SK-N-SH (cell line): ENCODE data around the gene TAB2. TPM values are rescaled to one million over a fixed set of nuclear protein-coding genes. Genes with fewer than 3 reads are reported as not detected.

Source experiments
- CTCF ChIA-PET: fragments of 300-600, 350-600 bp; formaldehyde crosslinking; extraction: SDS; loops from one replicate; lab custom pipeline; 2021; lab: Yijun Ruan, JAX
- POLR2A ChIA-PET: fragments of 350-600 bp; sonication (Branson Sonifier 250); formaldehyde crosslinking; extraction: SDS; loops from one replicate; lab custom pipeline; 2020; ENCODE audit warnings: antibody characterized with exemption, inconsistent platforms; lab: Yijun Ruan, JAX
- DNase-seq: peaks from one replicate; pipeline ENCODE4 v3.0.0; 2012
- H2AFZ ChIP-seq: fragments of 200-600 bp; sonication (generic); 2 replicates; pipeline ENCODE4 v1.8.1; 2016; ENCODE audit warnings: antibody characterized with exemption, mild to moderate bottlenecking, low read depth
- H3F3A ChIP-seq: fragments of 200-600 bp; sonication (generic); replicated peaks from 2 replicates; pipeline ENCODE3; 2016; ENCODE audit warnings: antibody characterized with exemption, mild to moderate bottlenecking; ENCODE audit not compliant: insufficient read depth
- H3K27ac ChIP-seq, 2 experiments: fragments of 200-500 bp in 1 of 2; fragments of 200-600 bp in 1 of 2; sonication (Bioruptor generic) in 1 of 2; sonication (generic), shearing (Covaris generic) in 1 of 2; 2 replicates each; pipeline versions ENCODE4 v1.5.1 to v1.6.1; 2014 to 2016; ENCODE audit warnings: low read depth in 2 of 2, inconsistent platforms in 1 of 2, low read length in 1 of 2, mild to moderate bottlenecking in 1 of 2, mixed read lengths in 1 of 2
- H3K27me3 ChIP-seq: fragments of 200-600 bp; sonication (generic), shearing (Covaris generic); 2 replicates; pipeline ENCODE4 v1.6.1; 2016; ENCODE audit warnings: mixed run types; ENCODE audit not compliant: insufficient read depth
- H3K36me3 ChIP-seq, 2 experiments: fragments of 200-500 bp in 1 of 2; fragments of 200-600 bp in 1 of 2; sonication (Bioruptor generic) in 1 of 2; sonication (generic) in 1 of 2; replicated peaks in 1 of 2; 2 replicates each; pipeline versions ENCODE3 to v1.5.1; 2014 to 2016; ENCODE audit warnings: low read length in 1 of 2, mild to moderate bottlenecking in 1 of 2; ENCODE audit not compliant: insufficient read depth in 2 of 2, control insufficient read depth in 1 of 2
- H3K4me1 ChIP-seq, 2 experiments: fragments of 200-500 bp in 1 of 2; fragments of 200-600 bp in 1 of 2; sonication (Bioruptor generic) in 1 of 2; sonication (generic), shearing (Covaris generic) in 1 of 2; 2 replicates each; pipeline versions ENCODE4 v1.5.1 to v1.6.1; 2014 to 2016; ENCODE audit warnings: low read depth in 1 of 2, low read length in 1 of 2, mixed run types in 1 of 2; ENCODE audit not compliant: insufficient read depth in 2 of 2, control insufficient read depth in 1 of 2
- H3K4me2 ChIP-seq: fragments of 200-600 bp; sonication (generic), shearing (Covaris generic); 2 replicates; pipeline ENCODE4 v1.6.1; 2017; ENCODE audit warnings: mixed run types
- H3K4me3 ChIP-seq, 2 experiments: fragments of 200-500 bp in 1 of 2; fragments of 200-600 bp in 1 of 2; sonication (Bioruptor generic) in 1 of 2; sonication (generic), shearing (Covaris generic) in 1 of 2; 2 replicates each; pipeline versions ENCODE4 v1.5.1 to v1.8.1; 2014 to 2016; ENCODE audit warnings: low read depth in 2 of 2, inconsistent platforms in 1 of 2, low read length in 1 of 2, mild to moderate bottlenecking in 1 of 2, mixed read lengths in 1 of 2, moderate library complexity in 1 of 2
- H3K79me2 ChIP-seq: fragments of 200-600 bp; sonication (generic); 2 replicates; pipeline ENCODE4 v1.8.1; 2017; ENCODE audit warnings: mild to moderate bottlenecking; ENCODE audit not compliant: insufficient read depth
- H3K9ac ChIP-seq: fragments of 200-600 bp; sonication (generic); 2 replicates; pipeline ENCODE4 v1.6.1; 2017; ENCODE audit warnings: mixed run types
- H3K9me2 ChIP-seq: fragments of 200-600 bp; sonication (generic); 2 replicates; pipeline ENCODE4 v1.6.1; 2017; ENCODE audit warnings: mixed run types
- H3K9me3 ChIP-seq: fragments of 200-600 bp; sonication (generic); 2 replicates; pipeline ENCODE4 v1.6.1; 2017; ENCODE audit warnings: mixed run types, mild to moderate bottlenecking, moderate library complexity
- H4K20me1 ChIP-seq: fragments of 200-600 bp; sonication (generic); 2 replicates; pipeline ENCODE4 v1.6.1; 2017; ENCODE audit warnings: mild to moderate bottlenecking, mixed run types; ENCODE audit not compliant: insufficient read depth
- CHD2 ChIP-seq: fragments of 150-350 bp; IDR thresholded peaks from 2 replicates; pipeline ENCODE4 v1.6.1; 2018; ENCODE audit warnings: low read length; ENCODE audit not compliant: partially characterized antibody
- EP300 ChIP-seq, 2 experiments: IDR thresholded peaks; 2 replicates each; pipeline versions ENCODE4 v1.4.0 to v1.6.1; 2012; ENCODE audit warnings: borderline replicate concordance in 1 of 2, low read depth in 1 of 2, low read length in 1 of 2
- EZH2phosphoT487 ChIP-seq: fragments of 200-600 bp; sonication (generic); IDR thresholded peaks from 2 replicates; pipeline ENCODE4 v1.6.1; 2017; ENCODE audit warnings: low read depth, mixed run types, mild to moderate bottlenecking, antibody characterized with exemption, moderate library complexity, borderline replicate concordance
- FOSL2 ChIP-seq: IDR thresholded peaks from 2 replicates; pipeline ENCODE4 v1.4.0; 2012; ENCODE audit warnings: low read depth, mild to moderate bottlenecking, moderate library complexity, borderline replicate concordance
- GATA2 ChIP-seq: sonication (generic); formaldehyde crosslinking; IDR thresholded peaks from 2 replicates; pipeline ENCODE4 v1.5.0; 2020; ENCODE audit warnings: mild to moderate bottlenecking, missing genetic modification reagents
- MAX ChIP-seq: IDR thresholded peaks from 2 replicates; pipeline ENCODE4 v1.4.0; 2012; ENCODE audit warnings: low read depth
- MXI1 ChIP-seq: IDR thresholded peaks from 2 replicates; pipeline ENCODE4 v1.6.1; 2012; ENCODE audit warnings: mild to moderate bottlenecking, low read depth, low read length, improper control_type of control experiment
- NRF1 ChIP-seq: IDR thresholded peaks from 2 replicates; pipeline ENCODE4 v1.6.1; 2012; ENCODE audit warnings: low read depth, mild to moderate bottlenecking, low read length
- RAD21 ChIP-seq: IDR thresholded peaks from 2 replicates; pipeline ENCODE4 v1.6.1; 2012; ENCODE audit warnings: mild to moderate bottlenecking, low read length
- RCOR1 ChIP-seq: fragments of 150-350 bp; IDR thresholded peaks from 2 replicates; pipeline ENCODE4 v1.6.1; 2017; ENCODE audit warnings: antibody characterized with exemption, low read length
- SIN3A ChIP-seq: IDR thresholded peaks from 2 replicates; pipeline ENCODE4 v1.6.1; 2012; ENCODE audit warnings: low read depth, mild to moderate bottlenecking, low read length, moderate library complexity, borderline replicate concordance
- SMC3 ChIP-seq: IDR thresholded peaks from 2 replicates; pipeline ENCODE4 v1.6.1; 2012; ENCODE audit warnings: low read depth, low read length, improper control_type of control experiment
- TAF1 ChIP-seq: IDR thresholded peaks from 2 replicates; pipeline ENCODE4 v1.6.1; 2012; ENCODE audit warnings: low read depth, mild to moderate bottlenecking, low read length, moderate library complexity, borderline replicate concordance
- TEAD4 ChIP-seq: IDR thresholded peaks from 2 replicates; pipeline ENCODE4 v1.4.0; 2012; ENCODE audit warnings: mild to moderate bottlenecking, borderline replicate concordance; ENCODE audit not compliant: insufficient read depth
- USF1 ChIP-seq: IDR thresholded peaks from 2 replicates; pipeline ENCODE4 v1.4.0; 2012; ENCODE audit warnings: low read depth, borderline replicate concordance
- YY1 ChIP-seq: IDR thresholded peaks from 2 replicates; pipeline ENCODE4 v1.4.0; 2012; ENCODE audit warnings: low read depth, mild to moderate bottlenecking
- ZBTB33 ChIP-seq: IDR thresholded peaks from 2 replicates; pipeline ENCODE4 v1.4.0; 2012; ENCODE audit warnings: low read depth, borderline replicate concordance
- WGBS: methylation state at CpG from one replicate; pipeline ENCODE4 v1.1.6; 2017; ENCODE audit warnings: low lambda C conversion rate; 5-methylcytosine and 5-hydroxymethylcytosine counted together
- polyA plus RNA-seq, 3 experiments: library from polyadenylated mRNA; depleted of rRNA; stranded (reverse); fragments of >200 nt; gene quantifications; 2 replicates each; pipeline ENCODE4 v1.2.3, GENCODE V29; 2012

The TAB2 gene
- polyA plus RNA-seq, 1 of the 3 experiments (the other 2 are of a cell fraction): 24.4 TPM

- TF ChIP-seq TEAD4 (no peak), CHD2 (no peak), SIN3A (no peak), GATA2 (no peak), EP300 (IDR thresholded peaks at IDR 0.05; ENCODE audit: borderline replicate concordance in 1 of 2, low read depth in 1 of 2, low read length in 1 of 2) (no peak)
Measured at GRCh38 chr6:149366267-149366921, 48.9 kb downstream of the TAB2 start (continued).

GRCh38 chr6:149368065-149368464, 50.6 kb downstream of the TAB2 start:
- H3K9me3 ChIP-seq: no peaks in the 10 kb centered on the region
- POLR2A ChIA-PET: no interaction called here
- peaks cover 85% of the 10 kb centered on the region for H4K20me1 ChIP-seq
- peaks cover 0 to 2% of the 10 kb centered on the region in 2 experiments; a peak in 2 of 4 replicates for H3K4me1 ChIP-seq
- TF ChIP-seq GATA2 (no peak), SMC3 (no peak), EZH2phosphoT487 (no peak), MXI1 (no peak), NRF1 (no peak)
- H3K27ac ChIP-seq: no peak overlapping the region
- CTCF ChIA-PET: no interaction called here
- 100% methylated on average over 1 of the region's 1 CpG for WGBS
- H3K27me3 ChIP-seq: no peaks in the 10 kb centered on the region
- peaks cover 95% of the 10 kb centered on the region for H3K79me2 ChIP-seq
- H3K9ac ChIP-seq: no peak overlapping the region
- H3K36me3 ChIP-seq: peaks cover 8 to 16% of the 10 kb centered on the region in 2 experiments
- H2AFZ ChIP-seq: no peak overlapping the region
- H3F3A ChIP-seq: peaks cover 4% of the 10 kb centered on the region
- DNase-seq: no peak
- H3K9me2 ChIP-seq: no peaks in the 10 kb centered on the region
- H3K4me2 ChIP-seq: no peak overlapping the region
- no peak overlapping the region for H3K4me3 ChIP-seq

GRCh38 chr6:149371154-149371553, 53.6 kb downstream of the TAB2 start:
- CTCF ChIA-PET: interaction anchor here (0.6 kb wide), 1 partner anchor 92 kb away, joined by 3 read pairs; no protein-coding TSS in a partner anchor
- Histone ChIP-seq H2AFZ (no peak overlapping the region), H4K20me1 (peaks cover 65% of the 10 kb centered on the region), H3K27me3 (no peaks in the 10 kb centered on the region), H3K36me3 (peaks cover 15 to 16% of the 10 kb centered on the region in 2 experiments), H3K4me2 (no peak overlapping the region), H3K9me2 (no peaks in the 10 kb centered on the region), H3K4me1 (no peaks in the 10 kb centered on the region; a peak in 2 of 4 replicates), H3K4me3 (no peak overlapping the region), H3K79me2 (peaks cover 90% of the 10 kb centered on the region), H3F3A (peaks cover 7% of the 10 kb centered on the region), H3K27ac (no peak overlapping the region), H3K9me3 (no peaks in the 10 kb centered on the region), H3K9ac (no peak overlapping the region)
- TF ChIP-seq FOSL2 (no peak), EZH2phosphoT487 (no peak), MAX (no peak), SMC3 (no peak), RCOR1 (no peak), YY1 (no peak), USF1 (no peak), RAD21 (no peak), ZBTB33 (no peak), TAF1 (no peak)
- DNase-seq: no peak
- POLR2A ChIA-PET: interaction anchor here (0.6 kb wide), 1 partner anchor 34 kb away, joined by 5 read pairs; no protein-coding TSS in a partner anchor
